GM18517 (cell line): ENCODE measurements around the gene STK38.
"Not testable (repeated sequence)": the region's sequence is repeated elsewhere in the genome, so short reads cannot be mapped to it uniquely, and the experiment has no call there.

Experiments used
- ATAC-seq: cut with Tn5 transposase; IDR thresholded peaks from one replicate; pipeline ENCODE4 v1.9.1; 2021; ENCODE audit warnings: mild to moderate bottlenecking, moderate library complexity; ENCODE audit not compliant: unreplicated experiment

Gene STK38

DNA sequence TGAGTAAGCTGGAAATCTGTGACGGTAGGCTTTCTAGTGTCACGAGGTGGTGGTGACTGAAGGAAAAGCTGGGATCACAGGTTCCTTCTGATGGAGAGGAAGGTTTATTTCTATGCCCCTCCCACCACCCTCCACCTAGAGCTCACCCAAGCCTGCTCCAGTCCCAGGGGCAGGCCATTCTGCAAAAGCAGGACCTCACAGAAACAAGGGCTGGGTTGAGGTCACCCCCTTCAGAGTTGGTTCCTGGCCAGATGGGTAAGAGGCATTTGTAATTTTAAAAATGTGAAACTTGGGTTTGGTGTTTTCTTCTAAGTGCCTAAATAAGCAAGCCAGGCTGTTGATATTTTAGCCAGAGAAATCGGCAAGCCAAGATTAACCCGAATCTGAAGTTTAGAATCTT lies 57.9 kb downstream of the STK38 start:
- ATAC-seq = no peak

GRCh38 chr6:36488221-36488620 lies 59.1 kb downstream of the STK38 start:
- ATAC-seq = no peak

- ATAC-seq = no peak
Observed at GRCh38 chr6:36487698-36488097, 59.6 kb downstream of the STK38 start.

DNA sequence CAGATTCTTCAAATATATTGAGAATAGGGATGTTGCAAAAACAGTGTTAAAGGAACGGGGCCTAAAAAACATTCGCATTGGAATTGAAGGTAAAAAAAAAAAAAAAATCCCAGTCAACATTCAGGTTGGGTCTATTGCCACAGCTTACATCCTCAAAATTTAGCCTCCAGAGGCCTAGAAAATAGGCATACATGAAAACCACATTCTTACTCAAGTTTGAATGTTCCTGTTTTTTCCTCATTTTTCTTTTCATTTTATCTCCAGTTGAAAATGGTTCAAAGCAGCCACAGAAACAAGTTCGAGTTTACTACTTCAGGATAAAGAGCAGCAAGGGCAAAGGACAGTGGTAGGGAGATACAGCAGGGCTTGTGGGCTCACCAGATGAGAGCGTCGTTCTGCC lies 62.5 kb downstream of the STK38 start:
- ATAC-seq = no peak

DNA sequence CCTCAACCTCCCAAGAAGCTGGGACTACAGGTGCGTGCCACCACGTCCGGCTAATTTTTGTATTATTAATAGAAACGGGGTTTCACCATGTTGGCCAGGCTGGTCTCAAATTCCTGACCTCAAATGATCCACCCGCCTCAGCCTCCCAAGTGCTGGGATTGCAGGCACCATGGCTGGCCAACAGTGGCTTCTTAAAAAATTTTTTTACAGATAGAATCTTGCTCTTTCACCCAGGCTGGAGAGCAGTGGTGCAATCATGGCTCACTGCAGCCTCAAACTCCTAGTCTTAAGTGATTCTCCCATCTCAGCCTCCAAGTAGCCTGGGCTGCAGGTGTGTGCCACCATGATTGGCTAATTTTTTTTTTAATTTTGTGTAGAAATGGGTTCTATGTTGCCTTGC lies 64.0 kb downstream of the STK38 start:
- not testable (repeated sequence) for ATAC-seq

DNA sequence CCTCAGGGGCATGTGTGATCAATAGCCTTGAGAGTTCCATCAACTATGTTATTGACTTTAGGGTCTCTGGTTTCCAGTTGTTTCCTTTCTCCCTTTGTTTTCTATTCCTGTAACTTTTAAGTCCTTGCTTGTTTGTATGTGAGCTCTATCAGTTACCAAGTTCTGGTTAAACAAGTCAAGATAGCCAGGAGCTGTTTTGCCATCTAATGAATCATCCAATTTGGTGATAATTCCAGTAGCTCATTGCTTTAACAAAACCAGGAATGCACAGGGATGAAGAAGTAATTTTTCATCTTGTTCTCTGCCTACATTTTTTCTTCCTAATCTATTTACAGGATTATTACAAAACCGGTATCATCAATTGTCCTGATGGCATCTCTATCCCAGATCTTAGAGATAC lies 68.0 kb downstream of the STK38 start:
- ATAC-seq = no peak

DNA sequence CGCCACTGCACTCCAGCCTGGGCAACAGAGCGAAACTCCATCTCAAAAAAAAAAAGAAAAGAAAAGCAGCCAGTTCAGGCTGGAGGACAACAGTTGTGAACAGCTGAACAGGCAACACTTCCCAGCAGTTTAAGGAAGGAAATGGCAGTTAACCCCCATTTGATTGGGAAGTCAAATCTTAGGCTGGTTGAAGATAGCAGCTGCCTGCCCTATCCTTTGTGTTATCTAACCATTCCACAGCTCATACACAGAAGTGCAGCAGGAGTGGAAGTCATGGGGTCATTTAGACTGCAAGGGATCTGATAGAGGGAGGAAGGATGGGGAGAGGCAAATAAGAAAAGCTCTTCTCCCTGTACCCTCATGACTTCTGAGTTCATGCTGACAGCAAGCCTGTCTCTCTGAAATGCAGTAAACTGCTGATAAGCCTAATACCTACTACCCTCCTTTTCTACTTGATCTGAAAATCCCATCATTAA lies 69.2 kb downstream of the STK38 start:
- ATAC-seq = no peak

DNA sequence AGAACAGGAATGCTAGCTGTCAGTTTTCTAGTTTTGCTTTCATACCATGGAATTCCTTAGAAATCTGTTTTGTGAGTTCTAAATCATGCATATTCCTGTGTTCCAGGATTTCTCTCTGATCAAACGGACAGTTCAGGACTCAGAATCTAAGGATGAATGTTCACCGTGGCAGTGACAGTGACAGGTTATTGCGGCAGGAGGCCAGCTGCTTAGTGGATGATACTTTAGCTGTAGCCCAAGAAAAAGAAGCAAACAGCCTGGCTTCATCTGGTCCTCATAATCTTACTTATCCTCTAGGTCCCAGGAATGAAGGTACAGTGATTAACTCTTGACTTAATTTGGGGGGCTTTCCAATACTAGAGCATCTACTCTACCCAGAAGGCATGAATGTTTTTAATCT lies 77.3 kb downstream of the STK38 start:
- no peak for ATAC-seq

DNA sequence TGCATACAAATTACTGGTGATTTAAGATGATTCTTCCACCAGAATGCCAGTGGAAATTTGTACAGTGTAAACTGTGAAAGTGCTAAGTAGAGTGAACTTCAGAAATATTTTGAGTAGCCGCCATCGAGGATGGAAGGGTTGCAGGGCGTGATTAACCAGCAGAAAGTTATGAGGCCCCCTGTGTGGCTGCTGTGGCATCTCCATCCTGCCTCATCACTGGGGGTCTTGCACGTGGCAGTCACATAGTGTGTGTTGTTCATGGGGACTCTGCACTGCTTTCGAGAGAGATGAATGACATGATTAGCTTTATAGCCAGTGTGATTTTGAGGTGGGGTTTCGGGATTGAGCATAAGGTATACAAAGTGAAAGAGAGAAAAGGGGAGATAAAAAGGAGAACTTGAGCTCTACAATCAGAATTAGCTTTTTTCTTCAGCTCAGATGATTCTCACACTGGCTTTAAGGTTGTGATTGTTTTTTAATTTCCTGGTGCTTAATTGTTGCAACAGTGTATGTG lies 78.1 kb downstream of the STK38 start:
- no peak for ATAC-seq

- no peak for ATAC-seq
Observed at GRCh38 chr6:36467625-36468024, 79.7 kb downstream of the STK38 start.

- ATAC-seq = no peak
Observed at GRCh38 chr6:36464233-36464632, 83.0 kb downstream of the STK38 start.

- ATAC-seq = no peak
Observed at GRCh38 chr6:36463676-36464075, 83.6 kb downstream of the STK38 start.

DNA sequence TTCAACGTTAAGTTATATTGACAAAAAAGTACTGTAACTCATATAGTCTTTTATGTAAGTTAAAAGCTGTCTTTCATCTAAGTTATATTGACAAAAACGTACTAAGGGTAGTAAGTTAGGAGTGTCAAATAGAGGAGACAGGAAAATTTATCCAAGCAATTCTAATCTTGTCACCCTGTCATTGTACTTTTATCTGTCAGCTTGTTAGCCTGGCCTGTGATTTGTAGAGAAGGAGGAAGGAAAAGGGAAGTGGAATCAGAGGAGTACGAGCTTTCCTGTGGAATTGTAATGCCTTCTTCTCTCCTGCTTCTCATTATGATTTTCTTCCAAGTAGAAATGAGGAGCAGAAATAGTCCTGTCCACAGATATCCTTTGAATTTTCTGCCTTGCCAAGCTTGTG lies 85.6 kb downstream of the STK38 start:
- ATAC-seq = no peak

GRCh38 chr6:36460916-36461315 lies 86.4 kb downstream of the STK38 start:
- ATAC-seq = no peak

- no peak for ATAC-seq
Observed at GRCh38 chr6:36459501-36459900, 87.8 kb downstream of the STK38 start.

DNA sequence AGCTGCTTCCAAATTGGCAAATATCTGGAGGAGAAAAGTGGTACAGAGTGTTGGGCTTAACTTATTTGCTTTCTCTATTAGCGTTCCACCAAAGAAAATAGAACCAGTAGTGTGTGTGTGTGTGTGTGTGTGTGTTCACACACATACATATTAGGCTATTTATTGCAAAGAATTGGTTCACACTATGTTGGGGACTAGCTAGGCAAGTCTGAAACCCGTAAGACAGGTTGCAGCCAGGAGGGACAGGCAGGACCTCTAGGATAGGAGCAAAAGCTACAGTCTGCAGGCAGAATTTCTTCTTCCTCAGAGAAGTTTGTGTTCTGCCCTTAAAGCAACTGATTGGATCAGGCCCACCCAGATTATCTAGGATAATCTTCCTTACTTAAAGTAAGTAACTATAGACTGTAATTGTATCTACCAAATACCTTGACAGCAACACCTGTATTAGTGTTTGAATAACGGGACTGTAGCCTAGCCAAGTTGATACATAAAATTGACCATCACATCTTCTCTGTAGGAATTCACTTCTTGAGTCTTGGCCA lies 91.7 kb downstream of the STK38 start:
- ATAC-seq = no peak

- ATAC-seq = not testable (repeated sequence)
Observed at GRCh38 chr6:36452897-36453296, 94.4 kb downstream of the STK38 start.

DNA sequence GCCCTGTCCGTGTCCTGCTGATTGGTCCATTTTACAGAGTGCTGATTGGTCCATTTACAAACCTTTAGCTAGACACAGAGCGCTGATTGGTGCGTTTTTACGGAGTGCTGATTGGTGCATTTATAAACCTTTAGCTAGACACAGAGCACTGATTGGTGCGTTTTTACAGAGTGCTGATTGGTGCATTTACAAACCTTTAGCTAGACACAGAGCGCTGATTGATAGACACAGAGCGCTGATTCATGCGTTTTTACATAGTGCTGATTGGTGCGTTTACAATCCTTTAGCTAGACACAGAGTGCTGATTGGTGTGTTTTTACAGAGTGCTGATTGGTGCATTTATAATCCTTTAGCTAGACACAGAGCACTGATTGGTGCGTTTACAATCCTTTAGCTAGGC lies 98.1 kb downstream of the STK38 start:
- not testable (repeated sequence) for ATAC-seq

DNA sequence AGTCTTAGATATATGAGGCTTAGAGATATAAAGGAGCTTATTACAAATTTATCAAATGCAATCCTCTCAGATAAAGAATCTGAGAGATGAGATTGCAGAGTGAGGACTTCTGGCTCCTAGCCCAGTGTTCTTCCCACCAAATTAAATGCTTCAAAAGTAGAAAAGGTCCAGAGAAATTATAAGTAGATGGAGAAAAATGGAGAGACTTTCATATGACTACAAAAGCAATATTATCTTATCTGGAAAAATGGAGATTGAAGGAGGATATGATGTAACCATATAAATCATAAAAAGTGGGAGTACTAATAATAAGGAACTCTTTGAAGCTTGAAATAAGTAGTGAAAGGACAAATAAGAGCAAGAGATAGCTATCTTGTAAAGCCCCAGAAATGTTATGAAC lies 101.7 kb downstream of the STK38 start:
- no peak for ATAC-seq

GRCh38 chr6:36444470-36444869 lies 102.8 kb downstream of the STK38 start:
- no peak for ATAC-seq
